Karpas-422 (cell line): ENCODE measurements around the gene UBN1. TPM values are rescaled to one million over a fixed set of nuclear protein-coding genes. Genes with fewer than 3 reads are reported as not detected.

Source experiments
- DNase-seq: peaks from one replicate; pipeline ENCODE4 v3.0.0-alpha.2; 2015
- H2AFZ ChIP-seq: fragments of 200-600 bp; sonication (generic); 2 replicates; pipeline ENCODE4 v1.6.1; 2014; ENCODE audit warnings: antibody characterized with exemption, low read length, mixed read lengths
- H3K27ac ChIP-seq: fragments of 200-600 bp; sonication (generic); 2 replicates; pipeline ENCODE4 v1.5.1; 2014; ENCODE audit warnings: mild to moderate bottlenecking, low read length, moderate library complexity
- H3K27me3 ChIP-seq: fragments of 200-600 bp; sonication (generic); 2 replicates; pipeline ENCODE4 v1.6.1; 2014; ENCODE audit warnings: low read length, mixed read lengths
- H3K36me3 ChIP-seq: fragments of 200-600 bp; sonication (generic); 2 replicates; pipeline ENCODE4 v1.6.1; 2014; ENCODE audit warnings: low read length, mixed read lengths; ENCODE audit not compliant: insufficient read depth
- H3K4me1 ChIP-seq: fragments of 200-600 bp; sonication (generic); 2 replicates; pipeline ENCODE4 v1.6.1; 2014; ENCODE audit warnings: mild to moderate bottlenecking, low read length, mixed read lengths
- H3K4me2 ChIP-seq: fragments of 200-600 bp; sonication (generic); 2 replicates; pipeline ENCODE4 v1.6.1; 2014; ENCODE audit warnings: low read length, low read depth, mild to moderate bottlenecking; ENCODE audit not compliant: poor library complexity, severe bottlenecking
- H3K4me3 ChIP-seq: fragments of 200-600 bp; sonication (generic); 2 replicates; pipeline ENCODE4 v1.5.1; 2014; ENCODE audit warnings: mild to moderate bottlenecking, antibody characterized with exemption, low read length, mixed read lengths
- H3K79me2 ChIP-seq: fragments of 200-600 bp; sonication (generic); 2 replicates; pipeline ENCODE4 v1.6.1; 2014; ENCODE audit warnings: mild to moderate bottlenecking, low read length, mixed read lengths
- H3K9ac ChIP-seq: fragments of 200-600 bp; sonication (generic); 2 replicates; pipeline ENCODE4 v1.6.0; 2014; ENCODE audit warnings: low read length
- H3K9me2 ChIP-seq: fragments of 200-600 bp; sonication (generic), shearing (Covaris generic); replicated peaks from 2 replicates; pipeline ENCODE4 v1.6.0; 2014; ENCODE audit warnings: mild to moderate bottlenecking, low read length, moderate library complexity; ENCODE audit not compliant: insufficient read depth
- H3K9me3 ChIP-seq: fragments of 300-700, 200-600 bp; sonication (generic); 2 replicates; pipeline ENCODE4 v1.6.1; 2014; ENCODE audit warnings: low read length, mixed read lengths
- H4K20me1 ChIP-seq: fragments of 200-600 bp; sonication (generic); 2 replicates; pipeline ENCODE4 v1.6.1; 2014; ENCODE audit warnings: mild to moderate bottlenecking, antibody characterized with exemption, low read length, low read depth; ENCODE audit not compliant: insufficient read depth
- total RNA-seq: library from RNA; depleted of rRNA; stranded (reverse); fragments of >200 nt; shearing (Covaris generic); gene quantifications from 2 replicates; pipeline ENCODE4 v1.2.3, GENCODE V29; 2014; ENCODE audit warnings: low replicate concordance

Gene UBN1
- total RNA-seq, 1 experiment from 2014 or later: 21.7 TPM

- peaks cover 43% of the 10 kb centered on the region for H3K79me2 ChIP-seq
- H3K4me2 ChIP-seq: no peak overlapping the region
- no peak overlapping the region for H2AFZ ChIP-seq
- H3K4me1 ChIP-seq: no peaks in the 10 kb centered on the region
- no peak overlapping the region for H3K27ac ChIP-seq
- H3K36me3 ChIP-seq: peaks cover 27% of the 10 kb centered on the region; the same call in 1 of the 2 replicates
- H3K9ac ChIP-seq: no peak overlapping the region
- 0 out of 2 replicates have a peak, but pooled peaks cover 10% of the 10 kb centered on the region for H4K20me1 ChIP-seq
- no peak for DNase-seq
- no peaks in the 10 kb centered on the region for H3K27me3 ChIP-seq
- no peaks in the 10 kb centered on the region for H3K9me2 ChIP-seq
- no peak overlapping the region for H3K4me3 ChIP-seq
- H3K9me3 ChIP-seq: no peaks in the 10 kb centered on the region
Measured at GRCh38 chr16:4870138-4870671, 22.9 kb downstream of the UBN1 start.

GRCh38 chr16:4871071-4871470 lies 23.8 kb downstream of the UBN1 start:
- no peak overlapping the region for H3K4me2 ChIP-seq
- no peaks in the 10 kb centered on the region for H3K4me1 ChIP-seq
- peaks cover 37% of the 10 kb centered on the region for H3K79me2 ChIP-seq
- H2AFZ ChIP-seq: no peak overlapping the region
- H3K36me3 ChIP-seq: peaks cover 31% of the 10 kb centered on the region; the same call in 1 of the 2 replicates
- H3K9me2 ChIP-seq: no peaks in the 10 kb centered on the region
- H3K27me3 ChIP-seq: no peaks in the 10 kb centered on the region
- DNase-seq: no peak
- no peak overlapping the region for H3K27ac ChIP-seq
- H3K9ac ChIP-seq: no peak overlapping the region
- H4K20me1 ChIP-seq: 0 out of 2 replicates have a peak, but pooled peaks cover 10% of the 10 kb centered on the region
- H3K9me3 ChIP-seq: no peaks in the 10 kb centered on the region
- no peak overlapping the region for H3K4me3 ChIP-seq

- Histone ChIP-seq H3K4me2 (no peak overlapping the region), H3K79me2 (peaks cover 18% of the 10 kb centered on the region), H3K9ac (no peak overlapping the region), H3K4me3 (no peak overlapping the region), H2AFZ (no peak overlapping the region), H3K27me3 (no peaks in the 10 kb centered on the region), H3K9me2 (no peaks in the 10 kb centered on the region), H3K4me1 (no peaks in the 10 kb centered on the region), H3K27ac (no peak overlapping the region), H4K20me1 (no peaks in the 10 kb centered on the region), H3K36me3 (peaks cover 37% of the 10 kb centered on the region; the same call in 1 of the 2 replicates), H3K9me3 (no peaks in the 10 kb centered on the region)
- DNase-seq: no peak
Measured at GRCh38 chr16:4873091-4873490, 25.8 kb downstream of the UBN1 start.

GRCh38 chr16:4874666-4875065 lies 27.4 kb downstream of the UBN1 start:
- H3K4me1 ChIP-seq: no peaks in the 10 kb centered on the region
- H3K27me3 ChIP-seq: no peaks in the 10 kb centered on the region
- no peaks in the 10 kb centered on the region for H4K20me1 ChIP-seq
- H3K36me3 ChIP-seq: peaks cover 46% of the 10 kb centered on the region
- H3K27ac ChIP-seq: no peak overlapping the region
- no peaks in the 10 kb centered on the region for H3K9me2 ChIP-seq
- no peaks in the 10 kb centered on the region for H3K9me3 ChIP-seq
- no peak overlapping the region for H3K9ac ChIP-seq
- no peak for DNase-seq
- H3K4me2 ChIP-seq: no peak overlapping the region
- H2AFZ ChIP-seq: no peak overlapping the region
- H3K4me3 ChIP-seq: no peak overlapping the region
- peaks cover 3% of the 10 kb centered on the region; the same call in 1 of the 2 replicates for H3K79me2 ChIP-seq

- H3K9ac ChIP-seq: no peak overlapping the region
- H3K9me2 ChIP-seq: no peaks in the 10 kb centered on the region
- no peak overlapping the region for H3K4me3 ChIP-seq
- H3K36me3 ChIP-seq: peaks cover 50% of the 10 kb centered on the region
- DNase-seq: no peak
- no peak overlapping the region for H3K27ac ChIP-seq
- H3K79me2 ChIP-seq: peaks cover 3% of the 10 kb centered on the region; the same call in 1 of the 2 replicates
- no peak overlapping the region for H2AFZ ChIP-seq
- no peaks in the 10 kb centered on the region for H3K9me3 ChIP-seq
- H3K4me2 ChIP-seq: no peak overlapping the region
- no peaks in the 10 kb centered on the region for H4K20me1 ChIP-seq
- no peaks in the 10 kb centered on the region for H3K4me1 ChIP-seq
- no peaks in the 10 kb centered on the region for H3K27me3 ChIP-seq
Measured at GRCh38 chr16:4876646-4877379, 29.5 kb downstream of the UBN1 start.

- no peaks in the 10 kb centered on the region for H3K27me3 ChIP-seq
Measured at GRCh38 chr16:4877380-4877685, 30.1 kb downstream of the UBN1 start.

GRCh38 chr16:4879049-4879448 lies 31.8 kb downstream of the UBN1 start:
- H3K9me2 ChIP-seq: no peaks in the 10 kb centered on the region
- H3K36me3 ChIP-seq: peaks cover 41% of the 10 kb centered on the region
- H3K9me3 ChIP-seq: no peaks in the 10 kb centered on the region
- no peak overlapping the region for H2AFZ ChIP-seq
- H3K9ac ChIP-seq: no peak overlapping the region
- H3K27me3 ChIP-seq: no peaks in the 10 kb centered on the region
- H3K4me2 ChIP-seq: no peak overlapping the region
- H4K20me1 ChIP-seq: no peaks in the 10 kb centered on the region
- H3K4me1 ChIP-seq: no peaks in the 10 kb centered on the region
- no peaks in the 10 kb centered on the region for H3K79me2 ChIP-seq
- H3K27ac ChIP-seq: no peak overlapping the region
- no peak overlapping the region for H3K4me3 ChIP-seq
- no peak for DNase-seq

More at GRCh38 chr16:4877380-4877685, 30.1 kb downstream of the UBN1 start:
- Histone ChIP-seq H3K36me3 (peaks cover 48% of the 10 kb centered on the region), H3K9me2 (no peaks in the 10 kb centered on the region), H3K4me2 (no peak overlapping the region), H4K20me1 (no peaks in the 10 kb centered on the region), H3K79me2 (no peaks in the 10 kb centered on the region), H2AFZ (no peak overlapping the region), H3K9me3 (no peaks in the 10 kb centered on the region), H3K27ac (no peak overlapping the region), H3K4me3 (no peak overlapping the region), H3K9ac (no peak overlapping the region), H3K4me1 (no peaks in the 10 kb centered on the region)
- DNase-seq: no peak

- H3K27me3 ChIP-seq: no peaks in the 10 kb centered on the region
- no peaks in the 10 kb centered on the region for H4K20me1 ChIP-seq
- H3K4me2 ChIP-seq: no peak overlapping the region
- no peak overlapping the region for H3K4me3 ChIP-seq
- H3K9ac ChIP-seq: no peak overlapping the region
- no peaks in the 10 kb centered on the region for H3K79me2 ChIP-seq
- no peaks in the 10 kb centered on the region for H3K4me1 ChIP-seq
- no peaks in the 10 kb centered on the region for H3K9me3 ChIP-seq
- no peak overlapping the region for H3K27ac ChIP-seq
- DNase-seq: no peak
- no peak overlapping the region for H2AFZ ChIP-seq
- no peaks in the 10 kb centered on the region for H3K9me2 ChIP-seq
- H3K36me3 ChIP-seq: peaks cover 41% of the 10 kb centered on the region
Measured at GRCh38 chr16:4880006-4880580, 32.8 kb downstream of the UBN1 start.
